IMR-90 (cell line): ENCODE results near the gene ULK1. TPM values are rescaled to one million over a fixed set of nuclear protein-coding genes. Genes with fewer than 3 reads are reported as not detected.

Experiments used
- ATAC-seq: fragments of 200-7000 bp; cut with Tn5 transposase; 2 replicates; pipeline ENCODE4 v1.9.1; 2020; ENCODE audit warnings: low read depth, mild to moderate bottlenecking, moderate library complexity
- BruUV-seq: library from RNA; stranded (reverse); fragments of 400-500 nt; replicated peaks from 2 replicates; lab custom pipeline; 2021; lab: Mats Ljungman, UMichigan
- CTCF ChIA-PET: fragments of 300-600 bp; formaldehyde crosslinking; extraction: SDS; loops from one replicate; lab custom pipeline; 2021; ENCODE audit warnings: antibody characterized with exemption; lab: Yijun Ruan, JAX
- POLR2A ChIA-PET: fragments of 300-600 bp; sonication (Branson Sonifier 250); formaldehyde crosslinking; loops from one replicate; lab custom pipeline; 2022; ENCODE audit warnings: antibody characterized with exemption; ENCODE audit not compliant: unreplicated experiment; lab: Charles Lee
- DNase-seq: peaks from one replicate; pipeline ENCODE4 v3.0.0; 2013
- H2AFZ ChIP-seq: replicated peaks from 2 replicates; pipeline ENCODE3; 2013; ENCODE audit warnings: low read length, mild to moderate bottlenecking; ENCODE audit not compliant: poor library complexity
- H2AK5ac ChIP-seq: 2 replicates; pipeline ENCODE4 v1.6.1; 2013; ENCODE audit warnings: low read depth, low read length, inconsistent platforms
- H2AK9ac ChIP-seq: replicated peaks from 2 replicates; pipeline ENCODE3; 2013; ENCODE audit warnings: mild to moderate bottlenecking, low read depth, low read length, moderate library complexity; ENCODE audit not compliant: poor library complexity
- H2BK120ac ChIP-seq: 2 replicates; pipeline ENCODE4 v1.6.1; 2013; ENCODE audit warnings: low read depth, low read length, inconsistent platforms
- H2BK15ac ChIP-seq: 3 replicates; pipeline ENCODE4 v1.6.1; 2013; ENCODE audit warnings: low read depth, low read length, inconsistent platforms
- H2BK20ac ChIP-seq: 2 replicates; pipeline ENCODE4 v1.6.1; 2013; ENCODE audit warnings: low read depth, mild to moderate bottlenecking, inconsistent platforms, low read length, moderate library complexity
- H2BK5ac ChIP-seq: 2 replicates; pipeline ENCODE4 v1.6.1; 2013; ENCODE audit warnings: mild to moderate bottlenecking, low read depth, low read length, inconsistent platforms; ENCODE audit not compliant: poor library complexity, severe bottlenecking
- H3K14ac ChIP-seq: replicated peaks from 2 replicates; pipeline ENCODE4 v1.6.1; 2013; ENCODE audit warnings: low read depth, low read length, inconsistent platforms
- H3K18ac ChIP-seq: 2 replicates; pipeline ENCODE4 v1.6.1; 2013; ENCODE audit warnings: low read depth, low read length, control low read depth
- H3K23ac ChIP-seq: 2 replicates; pipeline ENCODE4 v1.6.1; 2013; ENCODE audit warnings: low read depth, low read length, inconsistent platforms
- H3K27ac ChIP-seq: 2 replicates; pipeline ENCODE4 v1.5.1; 2013; ENCODE audit warnings: mild to moderate bottlenecking, control low read depth, low read length; ENCODE audit not compliant: insufficient read depth
- H3K27me3 ChIP-seq: 2 replicates; pipeline ENCODE4 v1.6.1; 2013; ENCODE audit warnings: low read length; ENCODE audit not compliant: control insufficient read depth, insufficient read depth
- H3K36me3 ChIP-seq: 2 replicates; pipeline ENCODE4 v1.6.1; 2013; ENCODE audit warnings: low read length, mixed read lengths; ENCODE audit not compliant: control insufficient read depth, insufficient read depth
- H3K4ac ChIP-seq: 2 replicates; pipeline ENCODE4 v1.6.1; 2013; ENCODE audit warnings: low read depth, low read length, inconsistent platforms
- H3K4me1 ChIP-seq: 2 replicates; pipeline ENCODE4 v1.6.1; 2013; ENCODE audit warnings: low read length, mixed read lengths; ENCODE audit not compliant: control insufficient read depth, insufficient read depth
- H3K4me2 ChIP-seq: 2 replicates; pipeline ENCODE4 v1.6.1; 2013; ENCODE audit warnings: low read depth, mild to moderate bottlenecking, control low read depth, low read length, moderate library complexity
- H3K4me3 ChIP-seq: 2 replicates; pipeline ENCODE4 v1.5.1; 2013; ENCODE audit warnings: low read depth, mild to moderate bottlenecking, control low read depth, low read length, moderate library complexity; ENCODE audit not compliant: insufficient read depth
- H3K56ac ChIP-seq: 2 replicates; pipeline ENCODE4 v1.6.1; 2013; ENCODE audit warnings: low read length, inconsistent platforms; ENCODE audit not compliant: insufficient read depth; ENCODE audit errors: extremely low read depth
- H3K79me1 ChIP-seq, 2 experiments: 2 replicates each; pipeline ENCODE4 v1.6.1; 2013; ENCODE audit warnings: low read length in 2 of 2, inconsistent platforms in 1 of 2, low read depth in 1 of 2
- H3K9ac ChIP-seq: 2 replicates; pipeline ENCODE4 v1.6.1; 2013; ENCODE audit warnings: low read depth, low read length, control low read depth
- H3K9me1 ChIP-seq: 2 replicates; pipeline ENCODE4 v1.6.1; 2013; ENCODE audit warnings: low read length, inconsistent platforms; ENCODE audit not compliant: insufficient read depth
- H3K9me3 ChIP-seq: 2 replicates; pipeline ENCODE4 v1.6.1; 2013; ENCODE audit warnings: low read length; ENCODE audit not compliant: control insufficient read depth, insufficient read depth
- H4K20me1 ChIP-seq: 2 replicates; pipeline ENCODE4 v1.6.1; 2013; ENCODE audit warnings: low read length, inconsistent platforms; ENCODE audit not compliant: insufficient read depth
- H4K5ac ChIP-seq: 2 replicates; pipeline ENCODE4 v1.6.1; 2013; ENCODE audit warnings: mild to moderate bottlenecking, low read depth, low read length, control low read depth
- H4K8ac ChIP-seq, 2 experiments: 2 replicates each; pipeline ENCODE4 v1.6.1; 2013; ENCODE audit warnings: low read depth in 2 of 2, low read length in 2 of 2, control low read depth in 1 of 2, inconsistent platforms in 1 of 2
- H4K91ac ChIP-seq: 2 replicates; pipeline ENCODE4 v1.6.1; 2013; ENCODE audit warnings: low read depth, low read length, inconsistent platforms; ENCODE audit not compliant: insufficient read depth
- BHLHE40 ChIP-seq: fragments of 150-350 bp; IDR thresholded peaks from 2 replicates; pipeline ENCODE4 v1.6.1; 2016; ENCODE audit warnings: mild to moderate bottlenecking, low read depth, low read length
- CEBPB ChIP-seq: IDR thresholded peaks from 2 replicates; pipeline ENCODE4 v1.6.1; 2012; ENCODE audit warnings: low read depth, low read length, improper control_type of control experiment
- CHD1 ChIP-seq: IDR thresholded peaks from 2 replicates; pipeline ENCODE4 v1.6.1; 2012; ENCODE audit warnings: low read depth, low read length, improper control_type of control experiment
- FOS ChIP-seq: fragments of 150-350 bp; IDR thresholded peaks from 2 replicates; pipeline ENCODE4 v1.6.1; 2016; ENCODE audit warnings: low read depth, low read length
- MAFK ChIP-seq: IDR thresholded peaks from 2 replicates; pipeline ENCODE4 v1.6.1; 2012; ENCODE audit warnings: low read depth, low read length, improper control_type of control experiment
- MAZ ChIP-seq: IDR thresholded peaks from 2 replicates; pipeline ENCODE4 v1.6.1; 2012; ENCODE audit warnings: low read depth, mild to moderate bottlenecking, low read length, improper control_type of control experiment, moderate library complexity, borderline replicate concordance
- MXI1 ChIP-seq: IDR thresholded peaks from 2 replicates; pipeline ENCODE4 v1.6.1; 2012; ENCODE audit warnings: low read depth, mild to moderate bottlenecking, low read length, moderate library complexity, borderline replicate concordance
- NFE2L2 ChIP-seq: fragments of 150-350 bp; IDR thresholded peaks from 2 replicates; pipeline ENCODE4 v1.6.1; 2016; ENCODE audit warnings: low read depth, mild to moderate bottlenecking, low read length
- POLR2A ChIP-seq: IDR thresholded peaks from 2 replicates; pipeline ENCODE4 v1.6.1; 2012; ENCODE audit warnings: mild to moderate bottlenecking, low read depth, low read length
- RAD21 ChIP-seq: IDR thresholded peaks from 2 replicates; pipeline ENCODE4 v1.6.1; 2012; ENCODE audit warnings: low read length, improper control_type of control experiment
- RCOR1 ChIP-seq: IDR thresholded peaks from 2 replicates; pipeline ENCODE4 v1.6.1; 2012; ENCODE audit warnings: mild to moderate bottlenecking, low read length, improper control_type of control experiment; ENCODE audit not compliant: insufficient replicate concordance
- RFX5 ChIP-seq: IDR thresholded peaks from 2 replicates; pipeline ENCODE4 v1.8.0; 2012; ENCODE audit warnings: low read depth, mild to moderate bottlenecking, low read length, moderate library complexity
- SMC3 ChIP-seq: fragments of 150-350 bp; IDR thresholded peaks from 2 replicates; pipeline ENCODE4 v1.6.1; 2016; ENCODE audit warnings: low read depth, mild to moderate bottlenecking, antibody characterized with exemption, low read length, moderate library complexity
- WGBS, 2 experiments: methylation state at CpG; one replicate each; pipeline versions ENCODE4 v1.1.5 to v1.1.7; 2013; ENCODE audit warnings: missing lambda C conversion rate in 2 of 2; ENCODE audit not compliant: insufficient read length in 1 of 2; ENCODE audit errors: extremely low coverage in 2 of 2; 5-methylcytosine and 5-hydroxymethylcytosine counted together
- dilution Hi-C: fragments of 300-500 bp; cut with HindIII; formaldehyde crosslinking; loops from one replicate; pipeline ENCODE4 v1.14.3; 2018; ENCODE audit warnings: low sequenced_read_pairs; ENCODE audit not compliant: unreplicated experiment
- in situ Hi-C: fragments of 300-500 bp; cut with MboI; formaldehyde crosslinking; loops from 3 replicates; pipeline ENCODE4 v1.14.3; 2019; ENCODE audit warnings: low sequenced_read_pairs, inconsistent platforms, mixed read lengths
- intact Hi-C: fragments of 100-400 bp; cut with micrococcal nuclease; formaldehyde crosslinking; loops from 2 replicates; pipeline ENCODE4 v1.10.0; 2022
- polyA plus RNA-seq, 3 experiments: library from polyadenylated mRNA; depleted of rRNA; stranded (reverse); fragments of >200 nt; gene quantifications; 2 replicates each; pipeline ENCODE4 v1.2.3, GENCODE V29; 2012; ENCODE audit warnings: low replicate concordance in 1 of 3
- total RNA-seq: library from RNA; depleted of rRNA; stranded (reverse); fragments of >200 nt; gene quantifications from 2 replicates; pipeline ENCODE4 v1.2.3, GENCODE V29; 2012
- TF ChIP-seq, protein P1 (sequence below): fragments of 150-350 bp; IDR thresholded peaks from 2 replicates; pipeline ENCODE4 v1.6.1; 2016; ENCODE audit warnings: low read depth, mild to moderate bottlenecking, low read length, moderate library complexity, borderline replicate concordance
- TF ChIP-seq, protein P2 (sequence below): conservative IDR thresholded peaks from 2 replicates; pipeline ENCODE4 v1.5.1; 2012; ENCODE audit warnings: mild to moderate bottlenecking, low read depth, low read length, improper control_type of control experiment
- TF ChIP-seq, protein P3 (sequence below): fragments of 150-350 bp; IDR thresholded peaks from 2 replicates; pipeline ENCODE4 v1.6.1; 2017; ENCODE audit warnings: mild to moderate bottlenecking, antibody characterized with exemption, low read length, low read depth

The ULK1 gene
- total and polyA plus RNA-seq, 2 of the 4 experiments (the other 2 are of a cell fraction) = 1.8 to 19.2 TPM

DNA sequence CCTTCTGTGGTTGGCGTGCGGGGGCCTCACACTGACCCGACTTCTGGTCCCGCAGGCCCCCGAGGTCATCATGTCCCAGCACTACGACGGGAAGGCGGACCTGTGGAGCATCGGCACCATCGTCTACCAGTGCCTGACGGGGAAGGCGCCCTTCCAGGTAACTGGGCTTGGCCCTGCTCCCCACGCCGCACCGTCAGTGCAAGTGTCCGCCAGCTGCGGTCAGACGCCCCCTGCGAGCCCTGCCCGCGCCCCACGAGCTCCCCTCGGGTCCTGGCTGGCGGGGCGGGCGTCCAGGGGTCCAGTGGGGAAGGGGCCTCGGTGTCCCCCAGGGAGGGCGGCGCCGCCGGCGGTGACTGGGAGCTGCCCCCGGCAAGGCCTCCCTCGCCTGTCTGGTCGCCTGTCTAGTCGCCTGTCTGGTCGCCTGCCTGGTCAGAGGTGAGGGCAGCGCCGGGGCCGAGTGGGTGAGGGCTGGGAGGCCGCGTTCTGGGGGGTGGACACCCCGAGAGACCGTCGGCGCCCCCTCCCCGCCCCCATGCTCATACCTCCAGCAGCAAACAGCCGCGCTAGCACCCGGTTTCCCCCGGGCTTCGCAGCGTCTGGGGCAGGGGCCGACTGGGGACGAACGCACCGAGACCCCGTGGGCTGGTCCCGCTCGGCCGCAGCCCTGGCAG lies 14.8 kb downstream of the ULK1 start:
- H3K27me3 ChIP-seq = no peaks in the 10 kb centered on the region
- H2AK5ac ChIP-seq = no peak overlapping the region
- ATAC-seq (no peak), DNase-seq (no peak)
- no peak overlapping the region for H3K56ac ChIP-seq
- WGBS, 2 experiments = 99% methylated on average over 26 of the region's 61 CpGs; no CpG with 5 or more reads in 1 of the 2 experiments
- no peak overlapping the region for H4K91ac ChIP-seq
- 0 out of 2 replicates have a peak, but pooled peaks cover 3% of the 10 kb centered on the region for H3K9me1 ChIP-seq
- H3K36me3 ChIP-seq = peaks cover 57% of the 10 kb centered on the region
- dilution Hi-C loops = no loop called here
- in situ Hi-C loops = no loop called here
- no peak overlapping the region for H3K4me2 ChIP-seq
- H3K14ac ChIP-seq = no peak overlapping the region
- H3K4me1 ChIP-seq = peaks cover 9% of the 10 kb centered on the region
- no peak overlapping the region for H2BK120ac ChIP-seq
- no peak overlapping the region for H3K23ac ChIP-seq
- H2BK15ac ChIP-seq = no peak overlapping the region
- H2BK5ac ChIP-seq = no peak overlapping the region
- intact Hi-C loops = no loop called here
- H3K9ac ChIP-seq = no peak overlapping the region
- no peak overlapping the region for H4K5ac ChIP-seq
- peaks cover 30% of the 10 kb centered on the region for H4K20me1 ChIP-seq
- CTCF ChIA-PET = no interaction called here
- peaks cover 8 to 28% of the 10 kb centered on the region in 2 experiments; a peak in 2 of 4 replicates for H3K79me1 ChIP-seq
- no TSS peak for BruUV-seq
- H3K4ac ChIP-seq = no peak overlapping the region
- H2BK20ac ChIP-seq = no peak overlapping the region
- no peak overlapping the region for H3K27ac ChIP-seq
- H3K18ac ChIP-seq = no peak overlapping the region
- no peak for TF ChIP-seq RCOR1
- TF ChIP-seq RFX5 = no peak
- TF ChIP-seq NFE2L2 = no peak
- TF ChIP-seq MXI1 = no peak
- TF ChIP-seq RAD21 = no peak
- TF ChIP-seq CEBPB = no peak
- no peak for TF ChIP-seq SMC3
- no peak for TF ChIP-seq CHD1
- no peak for TF ChIP-seq FOS
- no peak for TF ChIP-seq BHLHE40
- no peak for TF ChIP-seq MAZ
- no peak for TF ChIP-seq MAFK
- TF ChIP-seq, protein P1, sequence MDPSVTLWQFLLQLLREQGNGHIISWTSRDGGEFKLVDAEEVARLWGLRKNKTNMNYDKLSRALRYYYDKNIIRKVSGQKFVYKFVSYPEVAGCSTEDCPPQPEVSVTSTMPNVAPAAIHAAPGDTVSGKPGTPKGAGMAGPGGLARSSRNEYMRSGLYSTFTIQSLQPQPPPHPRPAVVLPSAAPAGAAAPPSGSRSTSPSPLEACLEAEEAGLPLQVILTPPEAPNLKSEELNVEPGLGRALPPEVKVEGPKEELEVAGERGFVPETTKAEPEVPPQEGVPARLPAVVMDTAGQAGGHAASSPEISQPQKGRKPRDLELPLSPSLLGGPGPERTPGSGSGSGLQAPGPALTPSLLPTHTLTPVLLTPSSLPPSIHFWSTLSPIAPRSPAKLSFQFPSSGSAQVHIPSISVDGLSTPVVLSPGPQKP = no peak
- TF ChIP-seq, protein P2, sequence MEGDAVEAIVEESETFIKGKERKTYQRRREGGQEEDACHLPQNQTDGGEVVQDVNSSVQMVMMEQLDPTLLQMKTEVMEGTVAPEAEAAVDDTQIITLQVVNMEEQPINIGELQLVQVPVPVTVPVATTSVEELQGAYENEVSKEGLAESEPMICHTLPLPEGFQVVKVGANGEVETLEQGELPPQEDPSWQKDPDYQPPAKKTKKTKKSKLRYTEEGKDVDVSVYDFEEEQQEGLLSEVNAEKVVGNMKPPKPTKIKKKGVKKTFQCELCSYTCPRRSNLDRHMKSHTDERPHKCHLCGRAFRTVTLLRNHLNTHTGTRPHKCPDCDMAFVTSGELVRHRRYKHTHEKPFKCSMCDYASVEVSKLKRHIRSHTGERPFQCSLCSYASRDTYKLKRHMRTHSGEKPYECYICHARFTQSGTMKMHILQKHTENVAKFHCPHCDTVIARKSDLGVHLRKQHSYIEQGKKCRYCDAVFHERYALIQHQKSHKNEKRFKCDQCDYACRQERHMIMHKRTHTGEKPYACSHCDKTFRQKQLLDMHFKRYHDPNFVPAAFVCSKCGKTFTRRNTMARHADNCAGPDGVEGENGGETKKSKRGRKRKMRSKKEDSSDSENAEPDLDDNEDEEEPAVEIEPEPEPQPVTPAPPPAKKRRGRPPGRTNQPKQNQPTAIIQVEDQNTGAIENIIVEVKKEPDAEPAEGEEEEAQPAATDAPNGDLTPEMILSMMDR = no peak
- TF ChIP-seq POLR2A = no peak
- TF ChIP-seq, protein P3, sequence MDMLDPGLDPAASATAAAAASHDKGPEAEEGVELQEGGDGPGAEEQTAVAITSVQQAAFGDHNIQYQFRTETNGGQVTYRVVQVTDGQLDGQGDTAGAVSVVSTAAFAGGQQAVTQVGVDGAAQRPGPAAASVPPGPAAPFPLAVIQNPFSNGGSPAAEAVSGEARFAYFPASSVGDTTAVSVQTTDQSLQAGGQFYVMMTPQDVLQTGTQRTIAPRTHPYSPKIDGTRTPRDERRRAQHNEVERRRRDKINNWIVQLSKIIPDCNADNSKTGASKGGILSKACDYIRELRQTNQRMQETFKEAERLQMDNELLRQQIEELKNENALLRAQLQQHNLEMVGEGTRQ = no peak
- POLR2A ChIA-PET = no interaction called here
- no peak overlapping the region for H3K4me3 ChIP-seq
- no peak overlapping the region for H4K8ac ChIP-seq
- H2AFZ ChIP-seq = no peak overlapping the region
- no peaks in the 10 kb centered on the region for H3K9me3 ChIP-seq
- H2AK9ac ChIP-seq = no peak overlapping the region
